ENCODE data around the gene PKIB.

- TF ChIP-seq NFE2L2 (conservative IDR thresholded peaks at IDR 0.05; ENCODE audit: low read length) (no peak), CTCF (IDR thresholded peaks at IDR 0.05) (no peak), ATOH8 (CRISPR knock-in tag; IDR thresholded peaks at IDR 0.05; ENCODE audit: low read depth) (no peak), EP300 (IDR thresholded peaks at IDR 0.05) (no peak), RNF2 (IDR thresholded peaks at IDR 0.05; ENCODE audit: borderline replicate concordance, low read depth) (no peak), BHLHE40 (IDR thresholded peaks at IDR 0.05; ENCODE audit: low read depth, low read length) (no peak), POLR2AphosphoS2 (conservative IDR thresholded peaks at IDR 0.05; ENCODE audit: low read length) (no peak), HEYL (CRISPR knock-in tag; IDR thresholded peaks at IDR 0.05) (no peak), JUN (IDR thresholded peaks at IDR 0.05) (no peak), MAFK (IDR thresholded peaks at IDR 0.05; ENCODE audit: partially characterized antibody) (no peak), MAX (IDR thresholded peaks at IDR 0.05) (no peak)
These were observed 43.2 kb upstream of the PKIB start for GRCh38 chr6:122567034-122567433.

All from A549 (cell line).